ENCODE data around the gene HNRNPM.

GRCh38 chr19:8445488-8446001 lies 770 bp downstream of the HNRNPM start:
- no peak for TF ChIP-seq CTCF (IDR thresholded peaks at IDR 0.05)
- no peak for TF ChIP-seq EP300 (IDR thresholded peaks at IDR 0.05)
- no peak for TF ChIP-seq POLR2A (IDR thresholded peaks at IDR 0.05)

Data from ovary (tissue), 3 donors.